ENCODE results near the gene NCAPG2.

The NCAPG2 gene

GRCh38 chr7:158581440-158582088 lies 123.0 kb downstream of the NCAPG2 start:
- DNase-seq (ENCODE audit: low read depth, low spot score) = no peak
- CTCF ChIA-PET = no interaction called here

More at GRCh38 chr7:158581440-158582088, 123.0 kb downstream of the NCAPG2 start:
- POLR2A ChIA-PET = interaction anchor here (0.6 kb wide), 1 partner anchor 112 kb away, joined by 3 read pairs; no protein-coding TSS in a partner anchor
- TF ChIP-seq CTCF (IDR thresholded peaks at IDR 0.05; ENCODE audit: insufficient read depth, low read length, missing control alignments) = no peak
- no peak overlapping the region for H3K4me3 ChIP-seq (ENCODE audit: low read depth, low read length)
